ENCODE data around the gene AUTS2. TPM values are rescaled to one million over a fixed set of nuclear protein-coding genes. Genes with fewer than 3 reads are reported as not detected.

Gene AUTS2
- total RNA-seq, 1 experiment from 2014 or later: 13.9 TPM

- DNase-seq (ENCODE audit: low read depth): no peak
Observed at GRCh38 chr7:69686366-69686765, 88.1 kb downstream of the AUTS2 start.

GRCh38 chr7:69687739-69688433 is 89.6 kb downstream of the AUTS2 start:
- no peak for DNase-seq (ENCODE audit: low read depth)

GRCh38 chr7:69690329-69690728 is 92.1 kb downstream of the AUTS2 start:
- no peak for DNase-seq (ENCODE audit: low read depth)

- DNase-seq (ENCODE audit: low read depth): no peak
Observed at GRCh38 chr7:69691327-69691726, 93.1 kb downstream of the AUTS2 start.

GRCh38 chr7:69691734-69692133 is 93.5 kb downstream of the AUTS2 start:
- no peak for DNase-seq (ENCODE audit: low read depth)

GRCh38 chr7:69692611-69693010 is 94.3 kb downstream of the AUTS2 start:
- DNase-seq (ENCODE audit: low read depth): no peak

- DNase-seq (ENCODE audit: low read depth): no peak
Observed at GRCh38 chr7:69693042-69693441, 94.8 kb downstream of the AUTS2 start.

- no peak for DNase-seq (ENCODE audit: low read depth)
Observed at GRCh38 chr7:69696054-69696591, 97.8 kb downstream of the AUTS2 start.

GRCh38 chr7:69696686-69697685 is 98.7 kb downstream of the AUTS2 start:
- no peak for DNase-seq (ENCODE audit: low read depth)

- DNase-seq (ENCODE audit: low read depth): no peak
Observed at GRCh38 chr7:69698109-69698825, 100.0 kb downstream of the AUTS2 start.

- DNase-seq (ENCODE audit: low read depth): no peak
Observed at GRCh38 chr7:69699931-69700330, 101.7 kb downstream of the AUTS2 start.

GRCh38 chr7:69700331-69700730 is 102.1 kb downstream of the AUTS2 start:
- DNase-seq (ENCODE audit: low read depth): no peak

- no peak for DNase-seq (ENCODE audit: low read depth)
Observed at GRCh38 chr7:69701288-69701687, 103.0 kb downstream of the AUTS2 start.

- no peak for DNase-seq (ENCODE audit: low read depth)
Observed at GRCh38 chr7:69702357-69702756, 104.1 kb downstream of the AUTS2 start.

GRCh38 chr7:69703099-69703498 is 104.8 kb downstream of the AUTS2 start:
- DNase-seq (ENCODE audit: low read depth): no peak

GRCh38 chr7:69706070-69706469 is 107.8 kb downstream of the AUTS2 start:
- DNase-seq (ENCODE audit: low read depth): no peak

GRCh38 chr7:69708857-69709256 is 110.6 kb downstream of the AUTS2 start:
- DNase-seq (ENCODE audit: low read depth): peak; percentile 77

GRCh38 chr7:69710768-69711438 is 112.6 kb downstream of the AUTS2 start:
- no peak for DNase-seq (ENCODE audit: low read depth)

- DNase-seq (ENCODE audit: low read depth): no peak
Observed at GRCh38 chr7:69714886-69715576, 116.8 kb downstream of the AUTS2 start.

GRCh38 chr7:69717221-69717620 is 118.9 kb downstream of the AUTS2 start:
- no peak for DNase-seq (ENCODE audit: low read depth)

GRCh38 chr7:69719717-69720116 is 121.4 kb downstream of the AUTS2 start:
- DNase-seq (ENCODE audit: low read depth): no peak
